ENCODE results near the gene TXNRD2.

Gene TXNRD2

GRCh38 chr22:19847345-19847632, 94.3 kb downstream of the TXNRD2 start:
- Histone ChIP-seq H3K27me3 (replicated peaks; ENCODE audit: control insufficient read depth, insufficient read depth, low read length) (no peaks in the 10 kb centered on the region), H3K36me3 (ENCODE audit: control insufficient read depth, insufficient read depth, low read length) (peaks cover 16% of the 10 kb centered on the region), H3K4me3 (replicated peaks; ENCODE audit: low read depth, low read length) (no peak overlapping the region)
- no peak for TF ChIP-seq CTCF (IDR thresholded peaks at IDR 0.05; ENCODE audit: insufficient read depth, low read length, poor library complexity, severe bottlenecking)
- DNase-seq (ENCODE audit: extremely low read depth, insufficient read length), result no peak

- no peaks in the 10 kb centered on the region for H3K27me3 ChIP-seq (replicated peaks; ENCODE audit: control insufficient read depth, insufficient read depth, low read length)
- TF ChIP-seq CTCF (IDR thresholded peaks at IDR 0.05; ENCODE audit: insufficient read depth, low read length, poor library complexity, severe bottlenecking), result no peak
- peaks cover 11% of the 10 kb centered on the region for H3K36me3 ChIP-seq (ENCODE audit: control insufficient read depth, insufficient read depth, low read length)
- no peak for DNase-seq (ENCODE audit: extremely low read depth, insufficient read length)
- no peak overlapping the region for H3K4me3 ChIP-seq (replicated peaks; ENCODE audit: low read depth, low read length)
Observed at GRCh38 chr22:19846620-19847344, 94.8 kb downstream of the TXNRD2 start.

GRCh38 chr22:19845054-19845722, 96.4 kb downstream of the TXNRD2 start:
- TF ChIP-seq CTCF (IDR thresholded peaks at IDR 0.05; ENCODE audit: insufficient read depth, low read length, poor library complexity, severe bottlenecking), result no peak
- DNase-seq (ENCODE audit: extremely low read depth, insufficient read length), result no peak
- H3K4me3 ChIP-seq (replicated peaks; ENCODE audit: low read depth, low read length), result no peak overlapping the region
- H3K36me3 ChIP-seq (ENCODE audit: control insufficient read depth, insufficient read depth, low read length), result peaks cover 2% of the 10 kb centered on the region; the same call in 1 of the 2 replicates
- H3K27me3 ChIP-seq (replicated peaks; ENCODE audit: control insufficient read depth, insufficient read depth, low read length), result no peaks in the 10 kb centered on the region

GRCh38 chr22:19844377-19845053, 97.1 kb downstream of the TXNRD2 start:
- Histone ChIP-seq H3K27me3 (replicated peaks; ENCODE audit: control insufficient read depth, insufficient read depth, low read length) (no peaks in the 10 kb centered on the region), H3K36me3 (ENCODE audit: control insufficient read depth, insufficient read depth, low read length) (no peaks in the 10 kb centered on the region; the same call in 1 of the 2 replicates), H3K4me3 (replicated peaks; ENCODE audit: low read depth, low read length) (no peak overlapping the region)
- no peak for DNase-seq (ENCODE audit: extremely low read depth, insufficient read length)
- no peak for TF ChIP-seq CTCF (IDR thresholded peaks at IDR 0.05; ENCODE audit: insufficient read depth, low read length, poor library complexity, severe bottlenecking)

GRCh38 chr22:19843857-19844376, 97.7 kb downstream of the TXNRD2 start:
- H3K4me3 ChIP-seq (replicated peaks; ENCODE audit: low read depth, low read length), result no peak overlapping the region
- TF ChIP-seq CTCF (IDR thresholded peaks at IDR 0.05; ENCODE audit: insufficient read depth, low read length, poor library complexity, severe bottlenecking), result no peak
- H3K36me3 ChIP-seq (ENCODE audit: control insufficient read depth, insufficient read depth, low read length), result no peaks in the 10 kb centered on the region; the same call in 1 of the 2 replicates
- H3K27me3 ChIP-seq (replicated peaks; ENCODE audit: control insufficient read depth, insufficient read depth, low read length), result no peaks in the 10 kb centered on the region
- DNase-seq (ENCODE audit: extremely low read depth, insufficient read length), result no peak

All from GM06990 (cell line).